B cell (primary cell): ENCODE data around the gene WDR7. TPM values are rescaled to one million over a fixed set of nuclear protein-coding genes. Genes with fewer than 3 reads are reported as not detected.

Experiments used
- ATAC-seq: fragments of 200-7000 bp; cut with Tn5 transposase; one replicate; pipeline ENCODE4 v1.10.0; 2021; ENCODE audit warnings: low read depth, mild to moderate bottlenecking, moderate number of reproducible peaks, moderate library complexity
- CTCF ChIA-PET: fragments of 350-600 bp; sonication (Branson Sonifier 250); formaldehyde crosslinking; loops from one replicate; lab custom pipeline; 2021; ENCODE audit warnings: antibody characterized with exemption, inconsistent platforms; lab: Charles Lee
- POLR2A ChIA-PET: fragments of 350-600 bp; sonication (Branson Sonifier 250); formaldehyde crosslinking; loops from one replicate; lab custom pipeline; 2021; ENCODE audit warnings: antibody characterized with exemption; lab: Charles Lee
- DNase-seq: peaks from one replicate; pipeline ENCODE4 v3.0.0; 2013
- H2AFZ ChIP-seq: 2 replicates; pipeline ENCODE4 v1.6.1; 2012; ENCODE audit warnings: mild to moderate bottlenecking, low read depth, low read length; ENCODE audit not compliant: insufficient read depth, poor library complexity, severe bottlenecking
- H3K27ac ChIP-seq, 2 donors: 1 replicate in 1 of 2; 2 replicates in 1 of 2; pipeline ENCODE4 v1.5.1; 2012 to 2013; ENCODE audit warnings: low read length in 2 of 2, mild to moderate bottlenecking in 2 of 2, moderate library complexity in 1 of 2
- H3K27me3 ChIP-seq, 4 experiments: fragments of 200-600 bp in 1 of 4; sonication (generic) in 1 of 4; replicated peaks in 1 of 4; 1 replicate in 2 of 4; 2 replicates in 2 of 4; pipeline versions ENCODE4 v1.6.1 to v1.7.0; 2013 to 2016; ENCODE audit warnings: low read length in 3 of 4, mild to moderate bottlenecking in 2 of 4, mixed read lengths in 1 of 4, moderate library complexity in 1 of 4; ENCODE audit not compliant: insufficient read depth in 4 of 4, control insufficient read depth in 3 of 4; ENCODE audit errors: control extremely low read depth in 1 of 4
- H3K36me3 ChIP-seq, 2 experiments: replicated peaks in 1 of 2; 1 replicate in 1 of 2; 2 replicates in 1 of 2; pipeline versions ENCODE4 v1.6.1 to v1.7.1; 2013; ENCODE audit warnings: low read length in 1 of 2; ENCODE audit not compliant: insufficient read depth in 2 of 2, control insufficient read depth in 1 of 2; ENCODE audit errors: control extremely low read depth in 1 of 2, extremely low read depth in 1 of 2
- H3K4me1 ChIP-seq, 2 donors: fragments of 200-600 bp in 1 of 2; sonication (generic) in 1 of 2; 1 replicate in 1 of 2; 2 replicates in 1 of 2; pipeline versions ENCODE4 v1.5.1 to v1.6.1; 2013 to 2017; ENCODE audit warnings: low read length in 2 of 2; ENCODE audit not compliant: control insufficient read depth in 2 of 2, insufficient read depth in 2 of 2
- H3K4me2 ChIP-seq: replicated peaks from 2 replicates; pipeline ENCODE3; 2012; ENCODE audit warnings: mild to moderate bottlenecking, low read depth, low read length; ENCODE audit not compliant: poor library complexity, severe bottlenecking
- H3K4me3 ChIP-seq, 5 experiments: fragments of 200-600 bp in 1 of 5; sonication (generic) in 1 of 5; 1 replicate in 3 of 5; 2 replicates in 2 of 5; pipeline versions ENCODE4 v1.5.1 to v1.7.0; 2011 to 2016; ENCODE audit warnings: low read length in 4 of 5, mild to moderate bottlenecking in 4 of 5, low read depth in 2 of 5, control low read depth in 1 of 5, moderate library complexity in 1 of 5; ENCODE audit not compliant: insufficient read depth in 1 of 5; ENCODE audit errors: control extremely low read depth in 1 of 5, extremely low read depth in 1 of 5
- H3K79me2 ChIP-seq: fragments of 200-600 bp; sonication (generic); one replicate; pipeline ENCODE4 v1.6.0; 2016; ENCODE audit warnings: low read length; ENCODE audit not compliant: control insufficient read depth, insufficient read depth
- H3K9ac ChIP-seq: fragments of 200-600 bp; sonication (generic); 2 replicates; pipeline ENCODE4 v1.6.1; 2017; ENCODE audit warnings: mild to moderate bottlenecking, low read length, moderate library complexity
- H3K9me3 ChIP-seq, 3 donors: one replicate each; pipeline versions ENCODE4 v1.6.1 to v1.7.1; 2013; ENCODE audit warnings: low read length in 2 of 3; ENCODE audit not compliant: control insufficient read depth in 2 of 3, insufficient read depth in 1 of 3; ENCODE audit errors: control extremely low read depth in 1 of 3
- H4K20me1 ChIP-seq: 2 replicates; pipeline ENCODE4 v1.6.0; 2012; ENCODE audit warnings: mild to moderate bottlenecking, low read length; ENCODE audit not compliant: insufficient read depth, control insufficient read depth, poor library complexity, severe bottlenecking
- H3K27ac Mint-ChIP-seq: one replicate; pipeline ENCODE4 v1.8.0; 2021; ENCODE audit warnings: mixed read lengths
- H3K27me3 Mint-ChIP-seq: one replicate; pipeline ENCODE4 v1.8.0; 2021; ENCODE audit warnings: mixed read lengths
- H3K4me1 Mint-ChIP-seq: one replicate; pipeline ENCODE4 v1.8.0; 2021; ENCODE audit warnings: mixed read lengths
- H3K4me3 Mint-ChIP-seq: one replicate; pipeline ENCODE4 v1.8.0; 2021; ENCODE audit warnings: mixed read lengths
- H3K9me3 Mint-ChIP-seq: one replicate; pipeline ENCODE4 v1.8.0; 2022; ENCODE audit warnings: mixed read lengths; ENCODE audit not compliant: insufficient read depth
- CTCF ChIP-seq: fragments of 200-600 bp; IDR thresholded peaks from one replicate; pipeline ENCODE4 v1.8.0; 2022; ENCODE audit warnings: antibody characterized with exemption, mild to moderate bottlenecking
- EZH2 ChIP-seq: IDR thresholded peaks from 2 replicates; pipeline ENCODE4 v1.6.1; 2012; ENCODE audit warnings: borderline replicate concordance, low read depth, mild to moderate bottlenecking, moderate library complexity, low read length; ENCODE audit not compliant: insufficient read depth, poor library complexity, severe bottlenecking
- WGBS: methylation state at CpG from one replicate; pipeline ENCODE4 v1.1.5; 2013; ENCODE audit warnings: missing lambda C conversion rate; ENCODE audit not compliant: insufficient coverage; 5-methylcytosine and 5-hydroxymethylcytosine counted together
- intact Hi-C: fragments of 100-400 bp; cut with micrococcal nuclease; formaldehyde crosslinking; loops from one replicate; pipeline ENCODE4 v1.10.0; 2022
- polyA plus RNA-seq: library from polyadenylated mRNA; depleted of rRNA; stranded (reverse); fragments of >200 nt; gene quantifications from 2 replicates; pipeline ENCODE4 v1.2.3, GENCODE V29; 2012
- total RNA-seq, 2 donors: library from RNA; stranded (reverse); fragments of 120-200 nt in 1 of 2; gene quantifications; 1 replicate in 1 of 2; 2 replicates in 1 of 2; pipeline versions ENCODE4 v1.2.3 to v1.2.4, GENCODE V29; 2013 to 2022

The WDR7 gene
- total and polyA plus RNA-seq, 2 donors (not counting 1 experiment from before 2014, with no cell fraction given): 5.5 to 45.0 TPM

DNA sequence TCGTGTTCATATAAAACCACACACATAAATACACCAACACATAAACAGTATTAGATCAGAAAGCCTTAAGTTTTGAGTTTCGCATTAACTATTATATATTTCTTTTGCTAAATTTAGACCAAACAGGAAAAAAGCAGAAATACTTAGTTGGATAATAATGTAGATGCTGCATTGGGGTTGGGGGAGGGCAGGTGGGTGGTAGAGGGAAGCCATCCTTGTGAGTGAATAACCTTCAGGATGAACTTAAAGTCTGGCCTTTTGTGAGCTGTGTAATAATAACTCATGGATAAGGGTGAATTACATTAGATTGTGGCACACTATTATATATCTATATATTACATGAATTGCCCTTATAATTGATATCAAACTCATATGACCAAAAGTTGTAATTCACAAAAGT is 174.7 kb downstream of the WDR7 start:
- DNase-seq: no peak
- intact Hi-C loops: no loop called here
- no peak for TF ChIP-seq EZH2
- TF ChIP-seq CTCF: no peak
- no peak overlapping the region for H2AFZ ChIP-seq
- no peaks in the 10 kb centered on the region for H3K79me2 ChIP-seq
- Mint-ChIP-seq H3K27ac (no peak overlapping the region), H3K27me3 (no peaks in the 10 kb centered on the region), H3K4me3 (no peak overlapping the region), H3K4me1 (no peaks in the 10 kb centered on the region), H3K9me3 (peaks cover 2% of the 10 kb centered on the region)
- H3K36me3 ChIP-seq: no peaks in the 10 kb centered on the region
- ATAC-seq: no peak
- no peak overlapping the region for H3K27ac ChIP-seq
- no peaks in the 10 kb centered on the region for H3K27me3 ChIP-seq
- no peak overlapping the region for H3K9ac ChIP-seq
- no peak overlapping the region for H3K4me2 ChIP-seq
- H3K4me3 ChIP-seq: no peak overlapping the region
- no peaks in the 10 kb centered on the region for H4K20me1 ChIP-seq
- CTCF ChIA-PET: no interaction called here
- H3K4me1 ChIP-seq: no peaks in the 10 kb centered on the region
- POLR2A ChIA-PET: no interaction called here
- peaks cover 0 to 1% (median 0%) of the 10 kb centered on the region in 3 donors for H3K9me3 ChIP-seq
- WGBS: no CpG with 5 or more reads among the region's 2 CpGs

DNA sequence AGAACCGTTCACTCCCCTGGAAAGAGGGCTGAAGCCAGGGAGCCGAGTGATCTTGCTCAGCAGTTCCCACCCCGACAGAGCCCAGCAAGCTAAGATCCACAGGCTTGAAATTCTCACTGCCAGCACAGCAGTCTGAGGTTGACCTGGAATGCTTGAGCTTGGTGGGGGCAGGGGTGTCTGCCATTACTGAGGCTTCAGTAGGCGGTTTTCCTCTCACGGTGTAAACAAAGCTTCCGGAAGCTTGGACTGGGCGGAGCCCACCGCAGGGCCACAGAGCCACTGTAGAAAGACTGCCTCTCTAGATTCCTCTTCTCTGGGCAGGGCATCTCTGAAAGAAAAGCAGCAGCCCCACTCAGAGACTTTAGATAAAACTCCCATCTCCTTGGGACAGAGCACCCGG is 180.8 kb downstream of the WDR7 start:
- no peak overlapping the region for H2AFZ ChIP-seq
- no peaks in the 10 kb centered on the region for H3K9me3 ChIP-seq
- Mint-ChIP-seq H3K4me3 (no peak overlapping the region), H3K27ac (no peak overlapping the region), H3K4me1 (no peaks in the 10 kb centered on the region), H3K9me3 (no peaks in the 10 kb centered on the region), H3K27me3 (no peaks in the 10 kb centered on the region)
- no peaks in the 10 kb centered on the region for H3K36me3 ChIP-seq
- H3K27me3 ChIP-seq: no peaks in the 10 kb centered on the region
- CTCF ChIA-PET: no interaction called here
- intact Hi-C loops: no loop called here
- H4K20me1 ChIP-seq: no peaks in the 10 kb centered on the region
- H3K79me2 ChIP-seq: no peaks in the 10 kb centered on the region
- 96% methylated on average over 5 of the region's 9 CpGs for WGBS
- no peak overlapping the region for H3K4me2 ChIP-seq
- TF ChIP-seq EZH2: no peak
- no peak for TF ChIP-seq CTCF
- ATAC-seq (no peak), DNase-seq (no peak)
- no peak overlapping the region for H3K9ac ChIP-seq
- POLR2A ChIA-PET: no interaction called here
- H3K4me3 ChIP-seq: no peak overlapping the region
- H3K27ac ChIP-seq: no peak overlapping the region
- no peaks in the 10 kb centered on the region for H3K4me1 ChIP-seq
